ENCODE results near the gene PSMB11.

DNA sequence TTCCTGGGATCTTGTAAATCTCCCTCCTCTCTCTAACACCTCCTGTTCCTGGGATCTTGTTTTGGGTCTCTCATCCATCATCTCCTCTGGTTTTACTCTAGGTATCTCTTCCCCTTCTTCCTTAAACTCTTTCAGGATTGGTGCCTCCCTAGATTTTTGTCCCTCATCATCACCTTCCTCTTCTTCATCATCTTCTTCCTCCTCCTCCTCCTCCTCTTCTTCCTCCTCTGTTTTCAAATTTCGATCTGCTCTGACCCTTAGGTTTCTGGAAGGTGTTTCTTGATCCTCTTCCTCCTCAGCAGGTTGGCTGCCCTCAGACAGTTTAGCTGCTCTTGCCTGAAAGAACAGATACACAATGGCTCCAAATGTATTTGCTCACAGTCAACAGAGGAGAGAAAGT is 38.5 kb downstream of the PSMB11 start:
- TF ChIP-seq POLR2A (IDR thresholded peaks at IDR 0.05) = no peak
- TF ChIP-seq, protein P1, sequence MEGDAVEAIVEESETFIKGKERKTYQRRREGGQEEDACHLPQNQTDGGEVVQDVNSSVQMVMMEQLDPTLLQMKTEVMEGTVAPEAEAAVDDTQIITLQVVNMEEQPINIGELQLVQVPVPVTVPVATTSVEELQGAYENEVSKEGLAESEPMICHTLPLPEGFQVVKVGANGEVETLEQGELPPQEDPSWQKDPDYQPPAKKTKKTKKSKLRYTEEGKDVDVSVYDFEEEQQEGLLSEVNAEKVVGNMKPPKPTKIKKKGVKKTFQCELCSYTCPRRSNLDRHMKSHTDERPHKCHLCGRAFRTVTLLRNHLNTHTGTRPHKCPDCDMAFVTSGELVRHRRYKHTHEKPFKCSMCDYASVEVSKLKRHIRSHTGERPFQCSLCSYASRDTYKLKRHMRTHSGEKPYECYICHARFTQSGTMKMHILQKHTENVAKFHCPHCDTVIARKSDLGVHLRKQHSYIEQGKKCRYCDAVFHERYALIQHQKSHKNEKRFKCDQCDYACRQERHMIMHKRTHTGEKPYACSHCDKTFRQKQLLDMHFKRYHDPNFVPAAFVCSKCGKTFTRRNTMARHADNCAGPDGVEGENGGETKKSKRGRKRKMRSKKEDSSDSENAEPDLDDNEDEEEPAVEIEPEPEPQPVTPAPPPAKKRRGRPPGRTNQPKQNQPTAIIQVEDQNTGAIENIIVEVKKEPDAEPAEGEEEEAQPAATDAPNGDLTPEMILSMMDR (IDR thresholded peaks at IDR 0.05 in 8 of 11, conservative IDR thresholded peaks at IDR 0.05 in 3 of 11) = no peak

Measured in spleen (tissue), 7 donors.